Gastrocnemius medialis (tissue), 4 donors: ENCODE results near the gene MTTP.

ENCODE experiments used
- POLR2A ChIP-seq, 2 donors: fragments of 450-650 bp; IDR thresholded peaks; one replicate each; pipeline ENCODE4 v1.6.1; 2017; ENCODE audit warnings: antibody characterized with exemption in 2 of 2, mild to moderate bottlenecking in 2 of 2, moderate library complexity in 2 of 2
- TF ChIP-seq, protein P1 (sequence below), 5 experiments: fragments of 450-650 bp in 3 of 5; fragments of 200-600 bp in 2 of 5; sonication (generic) in 2 of 5; IDR thresholded peaks in 4 of 5; conservative IDR thresholded peaks in 1 of 5; 1 replicate in 4 of 5; 2 replicates in 1 of 5; pipeline ENCODE4 v1.5.1; 2016 to 2019; ENCODE audit warnings: antibody characterized with exemption in 5 of 5, mild to moderate bottlenecking in 3 of 5, moderate library complexity in 3 of 5

DNA sequence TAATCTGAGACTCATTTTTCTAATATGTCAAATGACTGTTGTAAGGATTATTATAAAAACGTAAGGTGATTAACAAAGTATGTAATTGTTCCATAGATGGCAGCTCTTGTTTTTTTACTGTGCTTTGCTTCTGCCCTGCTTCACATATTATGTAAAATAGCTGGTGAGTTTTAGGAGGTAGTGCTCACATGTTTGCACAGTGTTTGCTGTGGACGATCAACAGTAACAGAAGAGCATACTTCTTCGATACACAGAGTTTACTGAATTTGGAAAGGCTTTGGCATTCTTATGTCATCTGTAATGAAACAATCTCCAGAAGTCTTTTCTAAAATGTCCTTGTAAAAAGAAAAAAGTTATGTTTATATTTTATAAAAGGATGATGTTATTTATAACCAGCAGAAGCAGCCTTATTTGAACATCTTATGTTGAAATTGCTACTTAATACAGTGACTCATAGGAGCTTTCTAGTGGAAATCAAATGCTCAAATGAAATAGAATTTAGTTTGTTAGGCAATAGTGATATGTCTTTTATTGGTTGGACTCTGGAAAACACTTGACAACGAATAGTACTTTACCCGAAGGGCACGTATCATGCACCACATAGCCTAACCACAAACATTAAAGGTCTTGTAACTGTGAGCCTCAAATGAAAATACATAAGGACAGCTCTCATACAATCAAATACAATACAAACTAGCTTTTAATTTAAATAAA lies 1.9 kb upstream of the MTTP start:
- TF ChIP-seq, protein P1, sequence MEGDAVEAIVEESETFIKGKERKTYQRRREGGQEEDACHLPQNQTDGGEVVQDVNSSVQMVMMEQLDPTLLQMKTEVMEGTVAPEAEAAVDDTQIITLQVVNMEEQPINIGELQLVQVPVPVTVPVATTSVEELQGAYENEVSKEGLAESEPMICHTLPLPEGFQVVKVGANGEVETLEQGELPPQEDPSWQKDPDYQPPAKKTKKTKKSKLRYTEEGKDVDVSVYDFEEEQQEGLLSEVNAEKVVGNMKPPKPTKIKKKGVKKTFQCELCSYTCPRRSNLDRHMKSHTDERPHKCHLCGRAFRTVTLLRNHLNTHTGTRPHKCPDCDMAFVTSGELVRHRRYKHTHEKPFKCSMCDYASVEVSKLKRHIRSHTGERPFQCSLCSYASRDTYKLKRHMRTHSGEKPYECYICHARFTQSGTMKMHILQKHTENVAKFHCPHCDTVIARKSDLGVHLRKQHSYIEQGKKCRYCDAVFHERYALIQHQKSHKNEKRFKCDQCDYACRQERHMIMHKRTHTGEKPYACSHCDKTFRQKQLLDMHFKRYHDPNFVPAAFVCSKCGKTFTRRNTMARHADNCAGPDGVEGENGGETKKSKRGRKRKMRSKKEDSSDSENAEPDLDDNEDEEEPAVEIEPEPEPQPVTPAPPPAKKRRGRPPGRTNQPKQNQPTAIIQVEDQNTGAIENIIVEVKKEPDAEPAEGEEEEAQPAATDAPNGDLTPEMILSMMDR (IDR thresholded peaks at IDR 0.05 in 4 of 5, conservative IDR thresholded peaks at IDR 0.05 in 1 of 5), result no peak
- no peak for TF ChIP-seq POLR2A (IDR thresholded peaks at IDR 0.05)
